SK-N-SH treated with all-trans-retinoic acid at 6 μM for 48 hours (cell line): Measurements from ENCODE around the gene RIC8B.

ENCODE experiments used
- ATAC-seq: fragments of 200-7000 bp; cut with Tn5 transposase; 3 replicates; pipeline ENCODE4 v1.9.1; 2020; ENCODE audit warnings: mild to moderate bottlenecking, moderate library complexity
- CREB5 ChIP-seq: fragments of 250-450 bp; sonication (Bioruptor Pico); IDR thresholded peaks from 2 replicates; pipeline ENCODE4 v1.5.1; 2020; ENCODE audit warnings: low read depth, mild to moderate bottlenecking, moderate library complexity
- CSDC2 ChIP-seq: fragments of 250-450 bp; sonication (Bioruptor Pico); IDR thresholded peaks from 2 replicates; pipeline ENCODE4 v1.5.0; 2020; ENCODE audit warnings: mild to moderate bottlenecking, moderate library complexity
- CSRNP3 ChIP-seq: fragments of 250-450 bp; sonication (Bioruptor Pico); IDR thresholded peaks from 2 replicates; pipeline ENCODE4 v1.5.1; 2021; ENCODE audit warnings: mild to moderate bottlenecking, moderate library complexity
- ESRRG ChIP-seq: fragments of 250-450 bp; sonication (Bioruptor Pico); IDR thresholded peaks from 2 replicates; pipeline ENCODE4 v1.6.1; 2021; ENCODE audit warnings: mild to moderate bottlenecking
- GLIS3 ChIP-seq: fragments of 250-450 bp; sonication (Bioruptor Pico); IDR thresholded peaks from 2 replicates; pipeline ENCODE4 v1.5.0; 2020; ENCODE audit warnings: mild to moderate bottlenecking, moderate library complexity
- ISL1 ChIP-seq: fragments of 250-450 bp; sonication (Bioruptor Pico); IDR thresholded peaks from 2 replicates; pipeline ENCODE4 v2.1.2; 2022; ENCODE audit warnings: mild to moderate bottlenecking, moderate library complexity
- OSR1 ChIP-seq: fragments of 250-450 bp; sonication (Bioruptor Pico); IDR thresholded peaks from 2 replicates; pipeline ENCODE4 v1.8.0; 2022; ENCODE audit warnings: moderate library complexity, mild to moderate bottlenecking, inconsistent platforms
- PPARA ChIP-seq: fragments of 250-450 bp; sonication (Bioruptor Pico); IDR thresholded peaks from 2 replicates; pipeline ENCODE4 v1.5.0; 2020; ENCODE audit warnings: mild to moderate bottlenecking, borderline replicate concordance
- RARB ChIP-seq: fragments of 250-450 bp; sonication (Bioruptor Pico); IDR thresholded peaks from 2 replicates; pipeline ENCODE4 v1.8.0; 2021; ENCODE audit warnings: mild to moderate bottlenecking, moderate library complexity
- SNAI2 ChIP-seq: fragments of 250-450 bp; sonication (Bioruptor Pico); IDR thresholded peaks from 2 replicates; pipeline ENCODE4 v1.5.0; 2020; ENCODE audit warnings: mild to moderate bottlenecking, moderate library complexity
- TCF4 ChIP-seq: fragments of 250-450 bp; sonication (Bioruptor Pico); IDR thresholded peaks from 2 replicates; pipeline ENCODE4 v1.8.0; 2021; ENCODE audit warnings: mild to moderate bottlenecking, moderate library complexity, borderline replicate concordance
- TSHZ2 ChIP-seq: fragments of 250-450 bp; sonication (Bioruptor Pico); IDR thresholded peaks from 2 replicates; pipeline ENCODE4 v1.5.0; 2020; ENCODE audit warnings: mild to moderate bottlenecking, moderate library complexity
- ZC3H10 ChIP-seq: fragments of 250-450 bp; sonication (Bioruptor Pico); IDR thresholded peaks from 2 replicates; pipeline ENCODE4 v1.5.1; 2021; ENCODE audit warnings: mild to moderate bottlenecking, moderate library complexity
- ZFP3 ChIP-seq: fragments of 250-450 bp; sonication (Bioruptor Pico); IDR thresholded peaks from 2 replicates; pipeline ENCODE4 v1.5.0; 2020; ENCODE audit warnings: mild to moderate bottlenecking, moderate library complexity
- ZFP30 ChIP-seq: fragments of 450-650 bp; formaldehyde crosslinking; IDR thresholded peaks from 2 replicates; pipeline ENCODE4 v1.5.0; 2022; ENCODE audit warnings: mild to moderate bottlenecking, moderate library complexity
- ZNF565 ChIP-seq: fragments of 450-650 bp; formaldehyde crosslinking; conservative IDR thresholded peaks from 2 replicates; pipeline ENCODE4 v1.5.0; 2020; ENCODE audit warnings: low read depth, mild to moderate bottlenecking, moderate library complexity
- ZNF8 ChIP-seq: fragments of 450-650 bp; formaldehyde crosslinking; IDR thresholded peaks from 2 replicates; pipeline ENCODE4 v1.5.0; 2020; ENCODE audit warnings: mild to moderate bottlenecking, moderate library complexity

RIC8B gene

GRCh38 chr12:106851306-106851705, 76.8 kb downstream of the RIC8B start:
- TF ChIP-seq CSDC2 (no peak), OSR1 (CRISPR knock-in tag) (no peak), ZFP3 (CRISPR knock-in tag) (no peak), ESRRG (CRISPR knock-in tag) (no peak), TCF4 (no peak), ZC3H10 (no peak), ZNF8 (CRISPR knock-in tag) (no peak), SNAI2 (CRISPR knock-in tag) (no peak)
- no peak for ATAC-seq

- no peak for ATAC-seq
- TF ChIP-seq CSRNP3 (CRISPR knock-in tag) (no peak), TSHZ2 (CRISPR knock-in tag) (no peak)
These were observed 80.2 kb downstream of the RIC8B start for GRCh38 chr12:106854723-106855122.

- ATAC-seq = no peak
- no peak for TF ChIP-seq CSDC2
- TF ChIP-seq RARB (CRISPR knock-in tag) = no peak
- TF ChIP-seq TSHZ2 (CRISPR knock-in tag) = no peak
- no peak for TF ChIP-seq CREB5 (CRISPR knock-in tag)
- no peak for TF ChIP-seq ZNF565 (CRISPR knock-in tag)
- no peak for TF ChIP-seq GLIS3 (CRISPR knock-in tag)
- no peak for TF ChIP-seq PPARA
- no peak for TF ChIP-seq ZC3H10
These were observed 80.8 kb downstream of the RIC8B start for GRCh38 chr12:106855221-106855758.

GRCh38 chr12:106861984-106862916, 87.8 kb downstream of the RIC8B start:
- TF ChIP-seq ISL1 (CRISPR knock-in tag) (peak; percentile 32; the same call in 1 of the 2 replicates), ZFP30 (no peak)
- ATAC-seq = peak; percentile 60

GRCh38 chr12:106863189-106863588, 88.7 kb downstream of the RIC8B start:
- ATAC-seq = no peak
- TF ChIP-seq OSR1 (CRISPR knock-in tag) = no peak
- TF ChIP-seq TCF4 = no peak
